GM19468 (cell line): Measurements from ENCODE around the gene RPS2.
"Not testable (repeated sequence)": the region's sequence is repeated elsewhere in the genome, so short reads cannot be mapped to it uniquely, and the experiment has no call there.

ENCODE experiments used
- ATAC-seq: cut with Tn5 transposase; IDR thresholded peaks from one replicate; pipeline ENCODE4 v1.9.1; 2021; ENCODE audit warnings: mild to moderate bottlenecking, moderate library complexity, moderate number of reproducible peaks; ENCODE audit not compliant: unreplicated experiment; ENCODE audit errors: extremely low read depth

Gene RPS2

GRCh38 chr16:1964506-1965395 is at the start of gene RPS2:
RPS2 (minus strand) TSS chr16:1964826; CDS start chr16:1964625, 201 bp downstream.
- ATAC-seq = peak; percentile 80

DNA sequence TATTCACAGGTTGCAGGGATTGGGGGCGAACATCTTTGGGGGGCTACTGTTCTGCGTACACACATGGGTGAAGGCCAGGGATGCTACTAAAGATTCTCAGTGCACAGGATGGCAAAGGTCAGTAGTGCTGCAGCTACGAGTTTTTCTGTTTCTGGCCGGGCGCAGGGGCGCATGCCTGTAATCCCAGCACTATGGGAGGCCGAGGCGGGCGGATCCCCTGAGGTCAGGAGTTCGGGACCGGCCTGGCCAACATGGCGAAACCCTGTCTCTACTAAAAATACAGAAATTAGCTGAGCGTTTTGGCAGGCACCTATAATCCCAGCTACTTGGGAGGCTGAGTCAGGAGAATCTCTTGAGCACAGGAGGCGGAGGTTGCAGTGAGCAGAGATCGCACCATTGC is 48.9 kb upstream of the RPS2 start:
- no peak for ATAC-seq

DNA sequence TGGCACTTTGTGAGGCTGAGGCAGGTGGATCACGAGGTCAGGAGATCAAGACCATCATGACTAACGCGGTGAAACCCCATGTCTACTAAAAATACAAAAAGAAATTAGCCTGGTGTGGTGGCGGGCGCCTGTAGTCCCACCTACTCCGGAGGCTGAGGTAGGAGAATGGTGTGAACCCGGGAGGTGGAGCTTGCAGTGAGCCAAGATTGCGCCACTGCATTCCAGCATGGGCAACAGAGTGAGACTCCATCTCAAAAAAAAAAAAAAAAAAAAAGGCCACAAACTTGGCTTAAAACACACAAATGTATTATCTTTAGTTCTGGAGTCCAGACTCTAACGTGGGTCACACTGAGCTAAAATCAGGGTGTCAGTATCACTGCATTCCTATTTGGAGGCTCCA is 47.1 kb upstream of the RPS2 start:
- ATAC-seq = not testable (repeated sequence)

- peak; percentile 59 for ATAC-seq
Observed at GRCh38 chr16:2009791-2010510, 45.3 kb upstream of the RPS2 start, which contains the start of gene ZNF598. ZNF598 (minus strand) TSS chr16:2009821.

- ATAC-seq = peak; percentile 6
Observed at GRCh38 chr16:2009164-2009711, 44.6 kb upstream of the RPS2 start.

- ATAC-seq = no peak
Observed at GRCh38 chr16:2008631-2009163, 44.1 kb upstream of the RPS2 start.

DNA sequence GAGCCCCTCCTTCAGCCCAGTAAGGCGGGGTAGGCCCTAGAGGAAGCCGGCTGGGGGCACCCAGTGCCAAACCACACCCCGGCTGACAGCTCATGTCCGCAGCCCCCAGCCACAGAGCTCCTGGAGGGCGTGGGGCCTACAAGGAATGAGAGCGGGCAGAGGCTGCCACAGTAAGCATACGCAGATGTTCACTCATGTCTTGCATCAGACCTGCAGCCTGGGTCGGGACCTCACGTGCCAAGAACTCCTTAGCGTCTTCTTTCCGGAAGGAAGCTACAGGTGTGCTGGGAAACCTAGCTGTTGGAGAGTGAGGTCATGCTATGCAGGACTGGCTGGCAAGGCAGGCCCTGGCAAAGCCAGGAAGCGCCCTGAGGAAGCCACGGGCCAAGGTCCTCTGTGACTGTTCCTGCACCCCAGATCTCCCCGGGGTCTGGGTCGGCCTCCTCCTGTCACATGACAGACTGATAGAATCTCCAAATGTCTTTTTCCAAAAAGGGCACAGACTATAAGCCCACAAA is 43.4 kb upstream of the RPS2 start:
- no peak for ATAC-seq

- no peak for ATAC-seq
Observed at GRCh38 chr16:2007081-2007836, 42.6 kb upstream of the RPS2 start.

GRCh38 chr16:2006317-2006716 is 41.7 kb upstream of the RPS2 start:
- no peak for ATAC-seq

DNA sequence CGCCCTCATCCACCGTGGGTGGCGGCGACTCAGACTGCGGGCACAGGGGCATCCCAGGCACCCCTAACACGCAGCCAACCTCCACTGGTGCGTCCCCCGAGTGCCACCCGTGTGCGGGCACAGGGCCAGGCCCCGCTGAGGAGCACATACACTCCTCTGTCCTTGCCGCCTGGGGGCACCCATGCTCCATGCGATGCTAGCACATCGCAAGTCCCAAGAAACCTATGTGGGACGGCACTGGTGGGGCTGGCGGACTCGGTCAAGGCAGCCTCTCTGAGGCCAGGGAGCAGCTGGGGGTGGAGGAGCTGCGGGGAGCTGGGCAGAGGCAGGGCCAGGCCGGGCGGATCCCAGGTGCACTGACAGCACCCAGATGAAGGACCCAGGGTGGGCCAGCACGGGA is 41.0 kb upstream of the RPS2 start:
- no peak for ATAC-seq

- ATAC-seq = no peak
Observed at GRCh38 chr16:2004795-2005517, 40.3 kb upstream of the RPS2 start.

- peak; percentile 39 for ATAC-seq
Observed at GRCh38 chr16:2003827-2004641, 39.4 kb upstream of the RPS2 start.

- no peak for ATAC-seq
Observed at GRCh38 chr16:2003231-2003826, 38.7 kb upstream of the RPS2 start.

DNA sequence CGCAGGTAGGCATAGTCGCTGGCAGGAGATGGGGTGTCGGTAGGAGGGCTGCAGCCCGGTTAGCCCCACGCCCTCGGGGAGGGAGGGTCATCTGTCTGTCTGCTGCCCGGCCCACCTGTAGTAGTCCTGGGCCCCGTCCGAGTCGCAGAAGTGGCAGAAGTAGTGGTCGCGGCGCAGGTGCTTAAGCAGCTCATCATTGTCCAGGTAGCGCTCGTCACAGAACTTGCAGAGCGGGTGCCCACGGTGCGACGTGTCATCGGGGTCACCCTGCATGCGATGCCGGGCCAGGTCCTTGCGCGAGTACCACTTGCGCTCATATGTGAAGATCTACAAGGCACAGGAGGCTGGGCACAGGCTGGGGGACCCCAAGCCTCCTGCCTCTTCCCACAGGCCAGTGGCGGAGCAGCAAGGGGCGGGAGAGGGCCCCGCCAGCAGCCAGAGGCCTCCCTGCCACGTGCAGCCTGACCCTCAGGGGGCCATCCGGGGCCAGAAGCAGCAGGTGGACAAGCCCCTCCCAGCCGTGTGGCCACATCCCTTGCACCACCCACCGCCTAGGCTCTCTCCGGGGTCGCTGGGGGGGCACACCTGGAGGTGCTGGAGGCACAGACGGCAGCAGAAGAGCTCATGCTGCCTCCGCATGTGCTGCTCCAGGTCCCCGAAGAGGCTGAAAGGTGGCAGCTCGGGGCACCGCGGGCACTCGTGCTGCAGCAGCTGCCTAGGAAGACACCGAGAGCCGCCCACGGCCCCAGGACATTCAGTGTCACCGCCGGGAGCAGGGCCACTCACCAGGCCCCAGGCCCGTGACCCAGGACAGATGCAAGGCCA is 38.0 kb upstream of the RPS2 start:
- ATAC-seq = no peak

DNA sequence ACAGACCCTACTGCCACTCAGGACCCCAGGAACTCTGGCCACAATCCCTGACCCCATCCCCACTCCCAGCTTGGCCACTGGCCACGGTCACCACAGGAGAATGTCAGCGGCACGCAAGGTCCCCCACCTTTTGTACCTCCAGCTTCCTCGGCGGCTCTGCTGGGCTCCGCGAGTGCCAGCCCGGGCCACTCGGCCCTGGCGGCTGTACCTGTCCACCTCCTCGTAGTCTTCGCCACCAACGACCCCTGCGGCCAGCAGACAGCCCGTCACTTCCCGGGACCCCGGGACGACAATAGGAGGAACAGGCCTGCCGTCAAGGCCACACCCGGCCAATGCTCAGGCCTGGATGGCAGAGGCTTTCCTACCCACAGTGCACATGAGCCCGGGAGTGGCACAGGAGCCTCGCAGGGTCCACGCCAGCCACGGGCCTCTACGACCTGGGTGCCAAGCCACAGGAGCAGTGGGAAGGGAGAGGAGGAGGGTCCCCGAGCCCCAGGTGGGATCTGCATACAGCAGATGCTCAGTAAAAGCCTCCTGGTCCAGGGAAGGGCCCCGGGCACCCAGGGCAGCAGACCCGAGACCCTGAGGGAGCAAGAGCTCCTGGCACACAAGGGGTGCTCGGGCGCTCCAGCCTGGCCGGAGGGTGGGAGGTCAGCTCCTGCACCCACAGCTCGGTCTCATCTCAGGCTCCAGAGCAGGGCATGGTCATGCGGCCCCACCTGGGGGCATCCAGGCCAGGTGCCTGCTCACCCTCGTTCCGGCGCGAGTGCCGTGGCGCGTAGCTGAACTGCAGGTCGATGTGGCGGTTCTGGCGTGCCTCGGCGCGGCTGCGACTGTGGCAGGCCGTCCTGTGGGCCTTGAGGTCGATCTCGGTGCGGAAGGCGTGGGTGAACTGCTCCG is 37.1 kb upstream of the RPS2 start:
- ATAC-seq = no peak

DNA sequence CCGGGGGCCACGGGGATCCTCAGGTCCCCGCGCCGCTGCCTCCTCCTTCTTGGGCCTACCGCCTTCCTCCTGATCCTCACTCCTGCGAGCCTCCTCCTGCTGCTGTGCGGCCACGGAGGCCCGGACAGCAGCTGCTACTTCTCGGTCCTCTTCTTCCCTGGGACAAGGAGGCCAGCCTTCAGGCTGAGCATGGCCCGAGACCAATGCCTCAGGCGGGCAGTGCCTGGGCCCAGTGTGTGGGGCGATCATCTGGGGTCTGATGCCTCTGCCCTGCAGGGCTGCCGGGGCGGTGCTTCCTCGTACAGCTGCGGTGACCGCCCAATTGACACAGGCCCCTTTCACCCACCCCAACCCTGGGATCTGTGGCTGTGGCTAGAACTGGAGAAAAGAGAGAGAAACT is 36.4 kb upstream of the RPS2 start:
- ATAC-seq = no peak
